Upper lobe of left lung (tissue), 6 donors: ENCODE results near the gene SLC25A5. TPM values are rescaled to one million over a fixed set of nuclear protein-coding genes. Genes with fewer than 3 reads are reported as not detected.
"Not testable (repeated sequence)": the region's sequence is repeated elsewhere in the genome, so short reads cannot be mapped to it uniquely, and the experiment has no call there.

Experiments used
- ATAC-seq, 2 donors: fragments of 200-7000 bp; cut with Tn5 transposase; one replicate each; pipeline ENCODE4 v1.9.1; 2022; ENCODE audit warnings: mild to moderate bottlenecking in 2 of 2, moderate library complexity in 2 of 2; ENCODE audit not compliant: low FRiP score in 2 of 2
- DNase-seq, 2 donors: peaks; one replicate each; pipeline ENCODE4 v3.0.0-alpha.2; 2019 to 2020
- H3K27ac ChIP-seq, 4 donors: fragments of 200-600 bp; sonication (generic); one replicate each; pipeline ENCODE4 v1.5.1; 2016 to 2019
- H3K27me3 ChIP-seq, 4 donors: fragments of 200-600 bp; sonication (generic); one replicate each; pipeline ENCODE4 v1.5.1; 2017 to 2019
- H3K36me3 ChIP-seq, 4 donors: fragments of 200-600 bp; sonication (generic); one replicate each; pipeline ENCODE4 v1.5.1; 2016 to 2019
- H3K4me1 ChIP-seq, 4 donors: fragments of 200-600 bp; sonication (generic); one replicate each; pipeline ENCODE4 v1.5.1; 2018 to 2019
- H3K4me3 ChIP-seq, 4 donors: fragments of 200-600 bp; sonication (generic); one replicate each; pipeline ENCODE4 v1.5.1; 2017 to 2019; ENCODE audit warnings: mild to moderate bottlenecking in 2 of 4, moderate library complexity in 1 of 4
- H3K9me3 ChIP-seq, 4 donors: fragments of 200-600 bp; sonication (generic); one replicate each; pipeline ENCODE4 v1.5.1; 2018 to 2019
- EP300 ChIP-seq, 4 donors: sonication (generic); formaldehyde crosslinking; IDR thresholded peaks; one replicate each; pipeline ENCODE4 v1.5.1; 2017; ENCODE audit warnings: antibody characterized with exemption in 4 of 4, control low read depth in 2 of 4
- POLR2A ChIP-seq, 4 donors: fragments of 450-650 bp; IDR thresholded peaks; one replicate each; pipeline ENCODE4 v1.5.1; 2016 to 2017; ENCODE audit warnings: antibody characterized with exemption in 4 of 4, mild to moderate bottlenecking in 2 of 4
- POLR2AphosphoS5 ChIP-seq, 2 donors: sonication (generic); formaldehyde crosslinking; IDR thresholded peaks; one replicate each; pipeline ENCODE4 v1.5.1; 2017; ENCODE audit warnings: antibody characterized with exemption in 2 of 2
- WGBS, 2 donors: methylation state at CpG; one replicate each; pipeline ENCODE4 v1.1.5; 2017 to 2018; 5-methylcytosine and 5-hydroxymethylcytosine counted together
- total RNA-seq, 6 donors: library from RNA; depleted of rRNA in 4 of 6; stranded (reverse); fragments of >200 nt in 4 of 6; gene quantifications; one replicate each; pipeline versions ENCODE4 v1.1.0 to v1.2.1, GENCODE V29; 2016 to 2021
- TF ChIP-seq, protein P1 (sequence below), 6 experiments: fragments of 450-650 bp in 4 of 6; fragments of 200-600 bp in 2 of 6; sonication (generic) in 2 of 6; IDR thresholded peaks; one replicate each; pipeline ENCODE4 v1.5.1; 2016 to 2019; ENCODE audit warnings: antibody characterized with exemption in 6 of 6
- donor health status: DM: no; HTN: no; CAD: no; lungs with moderate emphysema.
- donor health status: DM: no; HTN: yes; CAD: no; lungs with severe emphysema.

SLC25A5 gene
- total RNA-seq, 6 donors from 2014 or later: 180 to 494 (median 325) TPM

DNA sequence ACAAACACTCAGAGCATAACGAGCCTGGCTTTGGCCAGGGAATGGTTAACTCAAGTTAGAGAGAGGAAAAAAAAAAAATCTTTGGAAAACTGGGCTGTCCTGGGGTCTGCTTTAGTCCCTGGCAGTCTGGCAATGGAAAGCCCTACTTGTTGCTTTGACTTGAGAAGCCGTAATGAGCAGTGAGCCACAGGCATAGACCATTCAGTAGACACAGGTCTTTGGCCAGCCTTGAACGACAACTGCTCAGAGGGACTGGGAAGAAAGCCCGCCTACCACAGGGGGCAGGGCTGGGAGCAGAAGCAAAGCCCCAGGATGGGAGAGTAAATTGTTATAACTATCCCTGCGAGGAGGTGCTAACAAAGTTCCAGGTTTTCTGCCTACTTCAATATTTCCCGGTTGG, 43.2 kb upstream of the SLC25A5 start:
- TF ChIP-seq EP300 (IDR thresholded peaks at IDR 0.05) (no peak), POLR2AphosphoS5 (IDR thresholded peaks at IDR 0.05) (no peak), POLR2A (IDR thresholded peaks at IDR 0.05) (no peak)
- TF ChIP-seq, protein P1, sequence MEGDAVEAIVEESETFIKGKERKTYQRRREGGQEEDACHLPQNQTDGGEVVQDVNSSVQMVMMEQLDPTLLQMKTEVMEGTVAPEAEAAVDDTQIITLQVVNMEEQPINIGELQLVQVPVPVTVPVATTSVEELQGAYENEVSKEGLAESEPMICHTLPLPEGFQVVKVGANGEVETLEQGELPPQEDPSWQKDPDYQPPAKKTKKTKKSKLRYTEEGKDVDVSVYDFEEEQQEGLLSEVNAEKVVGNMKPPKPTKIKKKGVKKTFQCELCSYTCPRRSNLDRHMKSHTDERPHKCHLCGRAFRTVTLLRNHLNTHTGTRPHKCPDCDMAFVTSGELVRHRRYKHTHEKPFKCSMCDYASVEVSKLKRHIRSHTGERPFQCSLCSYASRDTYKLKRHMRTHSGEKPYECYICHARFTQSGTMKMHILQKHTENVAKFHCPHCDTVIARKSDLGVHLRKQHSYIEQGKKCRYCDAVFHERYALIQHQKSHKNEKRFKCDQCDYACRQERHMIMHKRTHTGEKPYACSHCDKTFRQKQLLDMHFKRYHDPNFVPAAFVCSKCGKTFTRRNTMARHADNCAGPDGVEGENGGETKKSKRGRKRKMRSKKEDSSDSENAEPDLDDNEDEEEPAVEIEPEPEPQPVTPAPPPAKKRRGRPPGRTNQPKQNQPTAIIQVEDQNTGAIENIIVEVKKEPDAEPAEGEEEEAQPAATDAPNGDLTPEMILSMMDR (IDR thresholded peaks at IDR 0.05): no peak
- no peak for DNase-seq
- Histone ChIP-seq H3K4me3 (no peak overlapping the region), H3K27me3 (no peaks in the 10 kb centered on the region), H3K36me3 (no peaks in the 10 kb centered on the region), H3K9me3 (no peaks in the 10 kb centered on the region), H3K27ac (no peak overlapping the region), H3K4me1 (no peaks in the 10 kb centered on the region)
- ATAC-seq: no peak
- 50 to 93% methylated on average over 4 to 6 of the region's 6 CpGs for WGBS, 2 donors

- H3K27ac ChIP-seq: no peak overlapping the region
- no peak for ATAC-seq
- WGBS, 2 donors: 58 to 74% methylated on average over 2 to 9 of the region's 9 CpGs
Observed at GRCh38 chrX:119427024-119427794, 41.0 kb upstream of the SLC25A5 start.

DNA sequence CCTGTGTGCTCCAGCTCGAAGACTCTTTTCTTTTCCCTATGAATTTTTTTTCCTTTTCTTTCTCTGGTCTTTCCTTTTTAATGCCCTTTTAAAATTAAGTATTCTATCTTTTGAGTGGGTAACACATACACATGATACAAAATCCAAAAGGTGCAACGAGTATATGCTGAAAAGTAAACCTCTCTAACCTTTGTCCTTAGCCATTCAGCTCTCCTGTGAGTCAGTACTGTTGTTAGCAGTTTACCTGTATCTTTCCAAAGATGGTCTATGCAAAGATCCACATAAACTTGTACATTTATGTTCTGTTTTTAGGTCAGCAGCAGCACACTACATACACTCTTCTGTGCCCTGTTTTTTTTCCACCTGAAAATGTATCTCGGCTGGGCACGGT, 40.5 kb upstream of the SLC25A5 start:
- ATAC-seq: no peak
- H3K27me3 ChIP-seq: no peaks in the 10 kb centered on the region
- no peak overlapping the region for H3K4me3 ChIP-seq
- H3K36me3 ChIP-seq: no peaks in the 10 kb centered on the region
- 68 to 74% methylated on average over 4 of the region's 4 CpGs for WGBS, 2 donors
- H3K4me1 ChIP-seq: no peaks in the 10 kb centered on the region
- DNase-seq: no peak
- H3K9me3 ChIP-seq: no peaks in the 10 kb centered on the region
- TF ChIP-seq, protein P1 (IDR thresholded peaks at IDR 0.05): no peak
- TF ChIP-seq POLR2A (IDR thresholded peaks at IDR 0.05) (no peak), EP300 (IDR thresholded peaks at IDR 0.05) (no peak), POLR2AphosphoS5 (IDR thresholded peaks at IDR 0.05) (no peak)
- H3K27ac ChIP-seq: no peak overlapping the region

More at GRCh38 chrX:119427024-119427794, 41.0 kb upstream of the SLC25A5 start:
- H3K4me3 ChIP-seq: no peak overlapping the region
- H3K9me3 ChIP-seq: no peaks in the 10 kb centered on the region
- no peaks in the 10 kb centered on the region for H3K27me3 ChIP-seq
- H3K4me1 ChIP-seq: no peaks in the 10 kb centered on the region
- H3K36me3 ChIP-seq: no peaks in the 10 kb centered on the region
- no peak for DNase-seq
- TF ChIP-seq POLR2A (IDR thresholded peaks at IDR 0.05): no peak
- TF ChIP-seq, protein P1 (IDR thresholded peaks at IDR 0.05): no peak
- TF ChIP-seq POLR2AphosphoS5 (IDR thresholded peaks at IDR 0.05): no peak

GRCh38 chrX:119429471-119429870, 38.8 kb upstream of the SLC25A5 start:
- no peaks in the 10 kb centered on the region for H3K27me3 ChIP-seq
- DNase-seq (no peak), ATAC-seq (no peak)
- H3K4me1 ChIP-seq: no peaks in the 10 kb centered on the region
- WGBS, 2 donors: 53 to 83% methylated on average over 3 of the region's 4 CpGs
- no peak overlapping the region for H3K27ac ChIP-seq
- no peaks in the 10 kb centered on the region for H3K36me3 ChIP-seq
- H3K9me3 ChIP-seq: no peaks in the 10 kb centered on the region
- H3K4me3 ChIP-seq: no peak overlapping the region
- TF ChIP-seq POLR2AphosphoS5 (IDR thresholded peaks at IDR 0.05): no peak
- TF ChIP-seq EP300 (IDR thresholded peaks at IDR 0.05): no peak
- no peak for TF ChIP-seq POLR2A (IDR thresholded peaks at IDR 0.05)
- TF ChIP-seq, protein P1 (IDR thresholded peaks at IDR 0.05): no peak

GRCh38 chrX:119441295-119441694, 26.9 kb upstream of the SLC25A5 start:
- not testable (repeated sequence) for H3K36me3 ChIP-seq, H3K27me3 ChIP-seq, H3K9me3 ChIP-seq, DNase-seq, H3K4me1 ChIP-seq, H3K27ac ChIP-seq, H3K4me3 ChIP-seq, ATAC-seq
- 81 to 95% methylated on average over 10 of the region's 17 CpGs for WGBS, 2 donors
